Left lobe of liver (tissue), 2 donors: ENCODE data around the gene TMPRSS7. TPM values are rescaled to one million over a fixed set of nuclear protein-coding genes. Genes with fewer than 3 reads are reported as not detected.
A peak's percentile ranks its signal among the peaks of the same experiment; 100 is the strongest.
"Not testable (repeated sequence)": the region's sequence is repeated elsewhere in the genome, so short reads cannot be mapped to it uniquely, and the experiment has no call there.

Source experiments
- ATAC-seq: fragments of 200-7000 bp; cut with Tn5 transposase; one replicate; pipeline ENCODE4 v1.9.1; 2020; ENCODE audit warnings: mild to moderate bottlenecking, moderate library complexity
- DNase-seq: peaks from one replicate; pipeline ENCODE4 v3.0.0-alpha.2; 2020; ENCODE audit warnings: low spot score
- total RNA-seq: library from RNA; stranded (reverse); gene quantifications from one replicate; pipeline ENCODE4 v1.2.1, GENCODE V29; 2021
- donor health status: DM: no; HTN: no; CAD: no; lungs with moderate emphysema.
- donor health status: DM: no; HTN: yes; CAD: no.

Gene TMPRSS7
- total RNA-seq, 1 donor from 2014 or later, result not detected

DNA sequence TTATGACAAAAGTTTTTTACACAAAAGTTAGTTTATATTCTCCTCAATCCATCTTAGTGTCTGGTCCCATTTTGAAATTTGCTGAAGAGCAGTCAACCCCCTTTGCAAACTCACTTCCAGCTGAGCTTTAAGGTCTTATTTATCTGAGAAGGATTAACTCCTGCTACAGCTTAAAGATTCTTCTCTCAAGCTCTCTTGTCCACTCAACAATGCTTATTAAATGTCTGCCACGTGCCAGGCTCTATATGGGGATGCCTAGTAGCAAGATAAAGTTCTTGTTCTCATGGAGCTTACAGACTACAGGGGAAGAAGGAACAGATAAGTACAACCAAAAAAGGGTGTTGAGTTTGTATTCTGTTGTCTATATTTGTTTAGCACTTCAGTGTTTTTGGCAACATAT lies 18.7 kb downstream of the TMPRSS7 start:
- ATAC-seq, result no peak
- no peak for DNase-seq

DNA sequence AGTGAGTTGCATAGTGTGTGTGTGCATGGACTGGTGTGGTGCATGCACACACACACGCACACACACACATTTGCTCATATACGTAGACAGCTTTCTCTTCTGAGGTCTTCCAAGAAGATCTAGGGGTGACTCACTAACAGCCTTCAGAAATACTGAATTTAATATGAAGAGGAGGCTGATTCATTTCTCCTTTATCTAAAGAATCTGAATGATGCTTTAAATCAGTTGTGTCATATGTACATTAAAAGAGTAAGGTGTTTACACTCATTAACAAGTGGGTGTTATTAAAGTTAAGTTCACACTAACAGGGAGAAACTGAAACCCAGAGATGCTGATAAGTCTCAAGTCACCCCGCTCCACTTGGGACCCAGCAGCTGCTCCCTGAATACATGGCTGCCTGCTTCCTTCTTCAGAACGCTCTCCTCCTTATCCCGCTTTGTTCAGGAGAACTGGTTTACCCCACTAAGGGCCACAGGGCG lies 22.0 kb downstream of the TMPRSS7 start:
- no peak for ATAC-seq
- no peak for DNase-seq

DNA sequence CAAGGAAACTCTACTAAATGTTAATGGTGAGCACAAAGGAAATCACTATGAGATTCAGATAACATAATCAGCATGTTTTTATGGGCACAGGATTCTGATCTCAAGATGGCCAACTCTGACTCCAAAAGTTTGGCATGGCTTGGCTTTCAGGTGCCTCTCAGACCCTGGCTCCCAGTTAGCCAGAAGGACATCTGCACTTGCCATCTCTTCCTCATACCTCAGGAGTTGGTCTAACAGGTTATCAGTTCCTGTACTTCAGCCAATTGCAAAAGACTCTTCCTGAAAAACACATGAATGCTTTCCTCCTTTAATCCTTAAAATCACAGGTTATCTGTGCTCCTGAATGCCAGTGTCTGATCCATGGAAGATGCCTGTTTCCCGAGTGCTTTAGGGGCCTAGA lies 25.0 kb downstream of the TMPRSS7 start:
- ATAC-seq (no peak), DNase-seq (no peak)

GRCh38 chr3:112061152-112061551 lies 26.6 kb downstream of the TMPRSS7 start:
- ATAC-seq (no peak), DNase-seq (no peak)

GRCh38 chr3:112072387-112073060 lies 38.0 kb downstream of the TMPRSS7 start:
- DNase-seq, result not testable (repeated sequence)

DNA sequence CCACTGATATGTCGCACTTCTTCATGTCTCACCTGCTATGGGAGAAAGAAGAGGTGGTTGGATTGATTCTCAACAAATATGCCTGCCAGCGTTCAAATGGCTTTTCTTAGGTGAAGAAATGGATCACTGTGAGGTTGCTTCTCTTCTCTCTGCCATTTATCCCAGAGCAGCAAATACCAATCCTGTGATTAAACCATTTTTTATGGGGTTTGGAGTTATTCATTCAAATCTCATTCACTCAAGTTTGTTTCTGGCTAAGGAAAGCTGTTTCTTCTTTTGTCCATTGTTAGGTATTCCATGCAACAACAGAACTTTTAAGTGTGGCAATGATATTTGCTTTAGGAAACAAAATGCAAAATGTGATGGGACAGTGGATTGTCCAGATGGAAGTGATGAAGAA lies 39.5 kb downstream of the TMPRSS7 start:
- ATAC-seq, result no peak
- no peak for DNase-seq

More at GRCh38 chr3:112072387-112073060, 38.0 kb downstream of the TMPRSS7 start:
- not testable (repeated sequence) for ATAC-seq

DNA sequence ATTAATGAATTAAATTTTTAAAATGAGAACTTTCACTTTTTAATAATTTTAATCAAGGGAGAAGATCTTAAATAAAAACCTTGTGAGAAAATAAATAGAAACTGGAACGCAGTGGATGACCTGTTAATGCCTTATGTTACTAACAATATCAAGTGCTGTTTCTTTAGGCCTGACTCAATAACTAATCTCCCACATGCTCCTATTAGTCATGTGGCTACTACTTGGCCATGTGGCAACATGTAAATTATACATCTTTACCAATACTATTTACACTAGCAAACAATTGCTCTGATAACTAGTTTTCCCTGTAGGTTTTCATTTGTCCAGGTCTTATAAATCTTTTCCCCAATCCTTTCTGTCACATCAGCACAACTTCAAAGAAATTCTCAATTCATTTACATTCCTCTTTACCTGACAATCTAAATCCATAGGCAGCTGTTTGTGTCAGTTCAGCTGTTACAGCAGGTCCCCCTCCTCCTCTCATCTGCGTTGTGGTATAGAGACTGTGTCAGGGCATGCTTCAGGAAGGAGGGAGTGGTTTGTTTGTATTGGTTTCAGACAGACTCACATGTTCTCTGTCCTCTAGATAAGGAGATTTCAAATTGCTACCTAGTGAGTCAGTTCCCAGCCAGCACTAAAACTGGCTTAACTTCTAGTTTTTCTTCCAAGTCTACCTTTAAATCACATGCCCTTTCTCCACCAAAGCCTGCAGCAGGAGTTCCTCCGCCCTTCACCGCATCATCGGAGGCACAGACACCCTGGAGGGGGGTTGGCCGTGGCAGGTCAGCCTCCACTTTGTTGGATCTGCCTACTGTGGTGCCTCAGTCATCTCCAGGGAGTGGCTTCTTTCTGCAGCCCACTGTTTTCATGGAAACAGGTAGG lies 40.3 kb downstream of the TMPRSS7 start:
- peak; percentile 46 for ATAC-seq
- DNase-seq, result no peak

DNA sequence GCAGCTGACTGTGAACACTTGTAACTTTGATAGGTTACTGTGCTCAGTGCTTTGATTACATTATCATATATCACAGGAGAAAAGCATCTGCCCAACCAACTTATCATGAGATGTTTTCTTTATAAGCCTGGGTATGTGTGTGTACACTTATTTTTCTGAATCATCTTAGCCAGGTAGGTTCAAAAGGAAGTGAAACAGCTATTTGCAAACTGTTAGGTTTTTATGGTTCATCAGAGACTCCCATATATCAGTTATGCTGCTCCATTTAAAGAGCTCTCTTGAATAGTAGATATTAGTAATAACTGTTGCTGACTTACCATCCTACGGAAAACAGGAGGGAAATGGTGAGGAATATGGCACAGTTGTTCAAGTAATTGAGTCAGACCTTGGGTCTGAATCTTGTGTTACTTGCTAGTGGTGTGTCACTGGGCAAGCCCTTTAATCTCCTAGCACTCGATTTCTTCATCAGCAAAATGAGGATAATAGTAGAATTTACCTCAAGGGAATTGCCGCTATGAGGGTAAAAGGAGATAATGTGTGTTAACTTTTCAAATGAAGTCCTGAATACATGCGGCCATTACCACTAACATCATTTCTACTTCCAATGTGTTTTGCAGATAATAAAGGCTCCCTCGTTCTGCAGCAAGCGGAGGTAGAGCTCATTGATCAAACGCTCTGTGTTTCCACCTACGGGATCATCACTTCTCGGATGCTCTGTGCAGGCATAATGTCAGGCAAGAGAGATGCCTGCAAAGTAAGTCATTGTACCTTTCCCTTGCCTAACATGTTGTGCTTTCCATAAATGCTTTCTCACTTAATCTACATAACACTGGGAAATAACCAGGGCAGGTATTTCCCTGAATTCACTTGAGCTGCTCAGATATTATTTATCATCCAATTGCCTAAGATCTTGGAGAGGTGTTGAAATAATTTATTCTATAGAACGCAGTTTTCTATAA lies 43.9 kb downstream of the TMPRSS7 start:
- no peak for ATAC-seq
- no peak for DNase-seq

GRCh38 chr3:112083239-112083638 lies 48.7 kb downstream of the TMPRSS7 start:
- DNase-seq, result no peak

DNA sequence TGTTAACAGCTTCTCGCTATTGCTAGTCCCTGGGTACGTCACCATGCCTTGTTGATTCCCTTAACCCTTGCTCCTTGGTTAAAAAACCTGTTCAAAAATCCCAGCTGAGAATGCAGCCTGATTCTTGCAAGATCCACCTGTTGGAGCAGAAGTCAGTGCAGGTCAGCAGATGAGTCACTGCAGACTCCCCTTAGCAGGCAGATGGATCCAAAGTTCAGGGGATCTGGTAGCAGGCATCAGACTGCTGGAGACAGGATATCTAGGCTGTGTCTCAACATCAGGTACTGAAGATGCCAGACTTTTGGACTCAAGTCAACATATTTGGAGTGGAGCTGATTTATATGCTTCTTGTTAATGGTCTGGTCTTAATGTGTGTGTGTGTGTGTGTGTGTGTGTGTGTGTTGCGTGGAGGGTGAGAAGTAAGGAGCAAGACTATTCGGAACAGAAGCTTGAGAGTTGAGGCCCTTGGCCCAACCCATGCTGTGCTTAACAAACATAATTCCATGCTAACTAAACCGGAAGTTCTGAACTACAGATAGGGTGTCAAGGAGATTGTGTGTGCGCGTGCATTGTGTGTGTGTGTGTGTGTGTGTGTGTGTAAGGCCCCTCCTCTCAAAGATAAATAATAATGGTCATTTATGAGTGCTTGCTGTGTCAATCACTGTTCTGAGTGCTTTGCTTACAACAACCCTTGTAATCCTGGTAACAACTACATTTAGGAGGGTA lies 50.6 kb downstream of the TMPRSS7 start:
- DNase-seq, result no peak
- no peak for ATAC-seq

More at GRCh38 chr3:112083239-112083638, 48.7 kb downstream of the TMPRSS7 start:
- ATAC-seq, result no peak

- DNase-seq (no peak), ATAC-seq (no peak)
These were observed 51.2 kb downstream of the TMPRSS7 start for GRCh38 chr3:112085735-112086075.

DNA sequence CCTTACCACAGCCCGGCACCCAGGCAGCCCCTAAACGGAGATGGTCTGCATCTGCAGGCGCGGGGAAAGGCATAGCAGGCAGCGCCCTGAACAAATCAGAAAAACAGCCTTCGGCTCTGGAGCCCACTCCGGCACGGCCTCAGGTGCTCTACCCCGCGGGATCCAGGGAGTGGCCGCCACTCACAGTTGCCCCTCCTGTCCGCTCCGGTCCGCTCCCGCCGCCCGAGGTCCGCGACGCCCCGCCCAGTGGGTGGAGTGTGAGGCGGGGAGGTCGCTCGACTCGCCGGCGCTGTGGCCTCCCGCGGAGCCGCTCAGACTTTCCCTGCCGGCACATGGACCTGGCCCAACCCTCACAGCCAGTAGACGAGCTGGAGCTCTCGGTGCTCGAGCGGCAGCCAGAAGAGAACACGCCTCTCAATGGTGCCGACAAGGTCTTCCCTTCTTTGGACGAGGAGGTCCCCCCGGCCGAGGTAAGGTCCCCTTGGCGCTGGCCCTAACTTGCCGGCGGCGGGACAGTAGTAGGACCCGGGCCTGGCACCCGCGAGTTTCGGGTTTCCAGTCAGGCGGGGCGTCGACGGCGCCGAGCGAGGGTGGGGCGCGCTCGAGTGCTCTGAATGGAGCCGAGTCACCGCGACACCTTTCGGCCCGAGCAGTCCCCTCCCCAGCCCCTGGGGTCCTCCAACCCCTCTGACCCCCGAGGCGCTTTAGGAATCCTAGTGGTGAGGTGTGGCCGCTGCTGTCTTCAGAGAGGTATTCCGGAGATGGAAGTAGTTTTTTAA lies 51.7 kb downstream of the TMPRSS7 start, which contains the start of gene C3orf52:
TSS of gene C3orf52 (plus strand) at position 314 of the 779 bp plus-strand sequence. CDS start at position 333, 19 bp downstream.
- ATAC-seq (peak; percentile 99), DNase-seq (peak; percentile 75)

DNA sequence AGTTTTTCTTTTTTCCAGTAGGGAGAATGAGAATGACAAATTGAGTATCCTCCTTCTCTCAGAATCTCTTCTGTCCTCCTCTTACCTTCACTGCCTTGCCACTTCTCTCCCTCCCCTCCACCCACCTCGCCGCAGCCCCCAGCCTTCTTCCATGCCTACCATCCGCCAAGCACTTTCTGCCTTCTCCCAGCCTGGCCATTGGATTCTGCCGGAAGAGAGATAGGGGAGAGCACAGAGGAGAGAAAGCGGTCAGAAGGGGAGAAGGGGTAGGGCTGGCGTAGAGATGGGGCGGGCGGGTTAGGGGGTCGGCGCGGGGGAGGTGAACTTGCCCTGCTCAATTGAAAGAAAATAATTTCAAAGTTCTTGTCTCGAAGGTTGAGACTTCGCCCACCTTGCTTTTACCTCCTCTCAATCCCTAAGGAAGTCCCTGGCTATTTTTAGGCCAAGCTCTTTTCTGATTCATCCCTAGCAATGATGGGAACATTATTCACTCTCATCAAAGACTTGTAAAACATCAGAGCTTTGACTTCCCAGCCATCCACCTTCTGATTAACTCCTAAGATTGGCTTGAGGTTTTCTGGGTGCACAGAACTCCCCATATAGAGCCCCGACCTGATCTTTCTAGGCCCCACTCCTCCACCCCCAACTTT lies 52.5 kb downstream of the TMPRSS7 start:
- ATAC-seq (no peak), DNase-seq (no peak)

DNA sequence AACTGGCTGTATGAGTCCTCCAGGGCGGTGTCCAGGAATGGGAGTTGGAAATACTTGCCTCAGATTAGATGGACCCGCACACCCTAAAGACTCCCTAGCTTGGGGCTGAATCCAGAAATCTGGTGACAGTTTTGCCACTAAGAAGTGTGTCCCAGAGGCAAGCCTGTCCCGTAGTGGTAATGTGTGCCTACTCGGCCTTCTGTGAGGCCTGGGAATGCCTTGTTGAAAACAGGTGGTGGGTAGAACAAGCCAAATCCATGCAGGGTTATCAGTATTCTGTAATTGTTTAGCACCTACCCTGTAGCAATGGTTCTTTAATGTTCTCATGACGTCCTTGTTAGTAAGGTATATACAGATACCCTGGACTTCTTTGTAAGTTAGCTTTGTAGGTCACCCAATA lies 53.2 kb downstream of the TMPRSS7 start:
- ATAC-seq (no peak), DNase-seq (no peak)

GRCh38 chr3:112088944-112089343 lies 54.4 kb downstream of the TMPRSS7 start:
- no peak for ATAC-seq
- DNase-seq, result no peak

- DNase-seq, result no peak
- ATAC-seq, result no peak
These were observed 55.7 kb downstream of the TMPRSS7 start for GRCh38 chr3:112089956-112090886.

DNA sequence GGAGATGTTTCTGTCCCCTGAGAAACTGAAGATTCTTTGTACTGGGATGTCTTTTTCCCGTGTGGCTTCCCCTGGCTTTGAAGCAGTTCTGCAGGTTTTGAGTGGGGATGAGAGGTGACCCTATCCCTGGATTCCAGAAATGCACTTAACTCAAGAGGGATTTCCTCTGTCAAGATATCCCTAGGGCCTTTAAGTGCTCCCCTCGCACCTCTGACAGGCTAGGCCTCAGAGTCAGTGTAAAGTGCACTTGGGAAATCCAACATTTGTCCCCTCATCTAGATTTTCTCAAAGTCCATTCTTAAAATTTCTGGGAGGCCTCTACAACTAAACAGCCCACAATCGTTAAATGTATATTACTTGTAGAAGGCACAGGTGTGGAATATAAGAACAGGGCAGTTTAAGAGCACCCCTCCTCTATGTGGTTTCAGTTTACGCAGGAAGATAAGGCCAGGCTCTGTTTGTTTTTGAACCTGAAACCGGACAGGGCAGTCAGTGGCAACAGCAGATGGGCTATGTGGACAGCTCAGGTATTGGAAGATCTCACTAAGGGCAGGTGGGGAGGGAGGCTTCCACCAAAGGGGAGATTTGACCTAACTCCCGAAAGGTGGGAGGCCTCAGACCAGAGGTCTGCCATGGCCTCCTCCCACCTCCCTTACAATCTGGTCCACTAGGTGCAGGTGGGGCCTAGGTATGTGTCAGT lies 56.5 kb downstream of the TMPRSS7 start:
- no peak for ATAC-seq
- DNase-seq, result no peak
